ENCODE measurements around the gene PIGL. TPM values are rescaled to one million over a fixed set of nuclear protein-coding genes. Genes with fewer than 3 reads are reported as not detected.

The PIGL gene
- total and polyA plus RNA-seq, 2 donors (not counting 3 experiments of a cell fraction or from before 2014, with no cell fraction given) = 28.6 to 40.8 TPM

- intact Hi-C loops (cut with micrococcal nuclease) (no loop called here), dilution Hi-C loops (cut with MboI; ENCODE audit: extremely low pct_ligation_motif_present, low sequenced_read_pairs) (no loop called here)
- H3K4me1 ChIP-seq (ENCODE audit: control insufficient read depth, extremely low read depth, insufficient read depth, low read length) = peaks cover 5% of the 10 kb centered on the region
- TF ChIP-seq EZH2 (IDR thresholded peaks at IDR 0.05; ENCODE audit: borderline replicate concordance, low read depth, low read length, severe bottlenecking) (no peak), GATA2 (IDR thresholded peaks at IDR 0.05; ENCODE audit: insufficient read depth, insufficient read length, low read depth, low read length) (no peak), FOS (IDR thresholded peaks at IDR 0.05; ENCODE audit: borderline replicate concordance, insufficient read depth, low read length) (no peak), POLR2AphosphoS5 (IDR thresholded peaks at IDR 0.05; ENCODE audit: insufficient read depth, low read depth, low read length) (no peak), JUN (IDR thresholded peaks at IDR 0.05; ENCODE audit: borderline replicate concordance, insufficient read depth, insufficient read length, low read depth) (no peak), MYC (IDR thresholded peaks at IDR 0.05; ENCODE audit: low read depth, low read length) (no peak), POLR2A (IDR thresholded peaks at IDR 0.05; ENCODE audit: low read depth, low read length) (no peak), MAX (IDR thresholded peaks at IDR 0.05; ENCODE audit: insufficient read depth, insufficient read length) (no peak)
- TF ChIP-seq, protein P1, sequence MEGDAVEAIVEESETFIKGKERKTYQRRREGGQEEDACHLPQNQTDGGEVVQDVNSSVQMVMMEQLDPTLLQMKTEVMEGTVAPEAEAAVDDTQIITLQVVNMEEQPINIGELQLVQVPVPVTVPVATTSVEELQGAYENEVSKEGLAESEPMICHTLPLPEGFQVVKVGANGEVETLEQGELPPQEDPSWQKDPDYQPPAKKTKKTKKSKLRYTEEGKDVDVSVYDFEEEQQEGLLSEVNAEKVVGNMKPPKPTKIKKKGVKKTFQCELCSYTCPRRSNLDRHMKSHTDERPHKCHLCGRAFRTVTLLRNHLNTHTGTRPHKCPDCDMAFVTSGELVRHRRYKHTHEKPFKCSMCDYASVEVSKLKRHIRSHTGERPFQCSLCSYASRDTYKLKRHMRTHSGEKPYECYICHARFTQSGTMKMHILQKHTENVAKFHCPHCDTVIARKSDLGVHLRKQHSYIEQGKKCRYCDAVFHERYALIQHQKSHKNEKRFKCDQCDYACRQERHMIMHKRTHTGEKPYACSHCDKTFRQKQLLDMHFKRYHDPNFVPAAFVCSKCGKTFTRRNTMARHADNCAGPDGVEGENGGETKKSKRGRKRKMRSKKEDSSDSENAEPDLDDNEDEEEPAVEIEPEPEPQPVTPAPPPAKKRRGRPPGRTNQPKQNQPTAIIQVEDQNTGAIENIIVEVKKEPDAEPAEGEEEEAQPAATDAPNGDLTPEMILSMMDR (IDR thresholded peaks at IDR 0.05; ENCODE audit: extremely low read depth in 1 of 2, insufficient read depth in 1 of 2, low read depth in 1 of 2, low read length in 2 of 2) = no peak
- no TSS peak for BruUV-seq (replicated peaks)
- ChIA-PET POLR2A (interaction anchor here (0.5 kb wide), 1 partner anchor 87 kb away, joined by 3 read pairs; no protein-coding TSS in a partner anchor), CTCF (interaction anchor here (1.0 to 1.4 kb wide), 2 partner anchors 28 to 49 kb away, joined by 3 read pairs; no protein-coding TSS in a partner anchor)
- H3K9ac ChIP-seq (replicated peaks; ENCODE audit: extremely low read depth, insufficient read depth, low read length) = no peak overlapping the region
- H3K9me3 ChIP-seq (replicated peaks; ENCODE audit: control insufficient read depth, insufficient read depth, low read length) = no peaks in the 10 kb centered on the region
- H3K79me2 ChIP-seq (ENCODE audit: control insufficient read depth, insufficient read depth, low read length) = no peaks in the 10 kb centered on the region
- H3K4me3 ChIP-seq (replicated peaks in 1 of 3; ENCODE audit: insufficient read depth in 1 of 3, low read depth in 1 of 3, low read length in 3 of 3) = no peak overlapping the region
- DNase-seq (ENCODE audit: low read depth, low spot score) (peak; percentile 55), FAIRE-seq (no peak)
- peak overlapping the region; percentile 26 for H2AFZ ChIP-seq (ENCODE audit: low read depth, low read length)
- H3K27me3 ChIP-seq (ENCODE audit: control insufficient read depth in 2 of 2, insufficient read depth in 2 of 2, low read length in 2 of 2) = no peaks in the 10 kb centered on the region
- H3K4me2 ChIP-seq (ENCODE audit: insufficient read depth, low read length) = peak overlapping the region; percentile 16
- H4K20me1 ChIP-seq (replicated peaks; ENCODE audit: control insufficient read depth, extremely low read depth, insufficient read depth, low read length) = no peaks in the 10 kb centered on the region
- H3K9me1 ChIP-seq (replicated peaks; ENCODE audit: control insufficient read depth, extremely low read depth, insufficient read depth, low read length) = no peaks in the 10 kb centered on the region
- no peaks in the 10 kb centered on the region for H3K36me3 ChIP-seq (ENCODE audit: control insufficient read depth in 2 of 2, extremely low read depth in 1 of 2, insufficient read depth in 2 of 2, low read length in 2 of 2)
- no peak overlapping the region for H3K27ac ChIP-seq (ENCODE audit: insufficient read depth, low read depth, low read length)
Measured at GRCh38 chr17:16255481-16255921, 38.5 kb downstream of the PIGL start.

Measured in endothelial cell of umbilical vein (primary cell).